ENCODE measurements around the gene ROR1.
A peak's percentile ranks its signal among the peaks of the same experiment; 100 is the strongest.

ROR1 gene

DNA sequence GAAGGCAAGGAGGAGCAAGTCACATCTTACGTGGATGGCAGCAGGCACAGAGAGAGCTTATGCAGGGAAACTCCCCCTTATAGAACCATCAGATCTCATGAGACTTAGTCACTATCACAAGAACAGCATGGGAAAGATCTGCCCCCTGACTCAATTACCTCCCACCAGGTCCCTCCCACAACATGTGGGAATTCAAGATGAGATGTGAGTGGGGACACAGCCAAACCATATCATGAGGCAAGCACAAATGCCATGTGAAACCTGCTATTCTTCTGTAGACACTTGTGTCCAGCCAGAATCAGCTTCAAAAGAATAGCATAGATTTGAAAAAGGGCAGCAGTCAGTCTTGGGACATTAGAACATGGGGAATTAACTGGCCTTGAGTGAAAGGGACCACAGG, 397.4 kb downstream of the ROR1 start:
- Histone ChIP-seq H3K4me3 (ENCODE audit: low read depth, low read length) (no peak overlapping the region), H3K27ac (ENCODE audit: extremely low read depth, low read depth, low read length) (peak overlapping the region; percentile 82), H3K36me3 (ENCODE audit: control insufficient read depth in 2 of 2, insufficient read depth in 1 of 2, low read length in 2 of 2) (no peaks in the 10 kb centered on the region), H3K9me3 (ENCODE audit: control insufficient read depth, insufficient read depth, low read depth, low read length) (no peaks in the 10 kb centered on the region), H3K4me1 (ENCODE audit: control insufficient read depth, insufficient read depth, low read length) (peaks cover 12% of the 10 kb centered on the region)
- ChIA-PET POLR2A (no interaction called here), CTCF (interaction anchor here (0.5 to 1.0 kb wide), 5 partner anchors 8 to 479 kb away, joined by 3 to 4 read pairs (median 3); no protein-coding TSS in a partner anchor)
- no peak for TF ChIP-seq ZNF664 (tag by site-specific recombination; IDR thresholded peaks at IDR 0.05)
- 0 out of 2 replicates have a peak, but pooled peaks have one; percentile 17 for TF ChIP-seq SP3 (tag by site-specific recombination; IDR thresholded peaks at IDR 0.05)
- TF ChIP-seq, protein P1, sequence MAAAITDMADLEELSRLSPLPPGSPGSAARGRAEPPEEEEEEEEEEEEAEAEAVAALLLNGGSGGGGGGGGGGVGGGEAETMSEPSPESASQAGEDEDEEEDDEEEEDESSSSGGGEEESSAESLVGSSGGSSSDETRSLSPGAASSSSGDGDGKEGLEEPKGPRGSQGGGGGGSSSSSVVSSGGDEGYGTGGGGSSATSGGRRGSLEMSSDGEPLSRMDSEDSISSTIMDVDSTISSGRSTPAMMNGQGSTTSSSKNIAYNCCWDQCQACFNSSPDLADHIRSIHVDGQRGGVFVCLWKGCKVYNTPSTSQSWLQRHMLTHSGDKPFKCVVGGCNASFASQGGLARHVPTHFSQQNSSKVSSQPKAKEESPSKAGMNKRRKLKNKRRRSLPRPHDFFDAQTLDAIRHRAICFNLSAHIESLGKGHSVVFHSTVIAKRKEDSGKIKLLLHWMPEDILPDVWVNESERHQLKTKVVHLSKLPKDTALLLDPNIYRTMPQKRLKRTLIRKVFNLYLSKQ (tag by site-specific recombination; IDR thresholded peaks at IDR 0.05; ENCODE audit: borderline replicate concordance) = no peak
- peak; percentile 83 for TF ChIP-seq EGR2 (tag by site-specific recombination; IDR thresholded peaks at IDR 0.05; ENCODE audit: low read depth)
- TF ChIP-seq SETDB1 (IDR thresholded peaks at IDR 0.05; ENCODE audit: insufficient read length, low read length) = peak; percentile 63
- TF ChIP-seq ZFHX2 (tag by site-specific recombination; conservative IDR thresholded peaks at IDR 0.05) = peak; percentile 95
- no peak for TF ChIP-seq ZNF214 (tag by site-specific recombination; IDR thresholded peaks at IDR 0.05; ENCODE audit: borderline replicate concordance)
- no peak for TF ChIP-seq ZSCAN16 (tag by site-specific recombination; IDR thresholded peaks at IDR 0.05)
- TF ChIP-seq, protein P2, sequence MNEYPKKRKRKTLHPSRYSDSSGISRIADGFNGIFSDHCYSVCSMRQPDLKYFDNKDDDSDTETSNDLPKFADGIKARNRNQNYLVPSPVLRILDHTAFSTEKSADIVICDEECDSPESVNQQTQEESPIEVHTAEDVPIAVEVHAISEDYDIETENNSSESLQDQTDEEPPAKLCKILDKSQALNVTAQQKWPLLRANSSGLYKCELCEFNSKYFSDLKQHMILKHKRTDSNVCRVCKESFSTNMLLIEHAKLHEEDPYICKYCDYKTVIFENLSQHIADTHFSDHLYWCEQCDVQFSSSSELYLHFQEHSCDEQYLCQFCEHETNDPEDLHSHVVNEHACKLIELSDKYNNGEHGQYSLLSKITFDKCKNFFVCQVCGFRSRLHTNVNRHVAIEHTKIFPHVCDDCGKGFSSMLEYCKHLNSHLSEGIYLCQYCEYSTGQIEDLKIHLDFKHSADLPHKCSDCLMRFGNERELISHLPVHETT (tag by site-specific recombination; IDR thresholded peaks at IDR 0.05) = no peak

DNA sequence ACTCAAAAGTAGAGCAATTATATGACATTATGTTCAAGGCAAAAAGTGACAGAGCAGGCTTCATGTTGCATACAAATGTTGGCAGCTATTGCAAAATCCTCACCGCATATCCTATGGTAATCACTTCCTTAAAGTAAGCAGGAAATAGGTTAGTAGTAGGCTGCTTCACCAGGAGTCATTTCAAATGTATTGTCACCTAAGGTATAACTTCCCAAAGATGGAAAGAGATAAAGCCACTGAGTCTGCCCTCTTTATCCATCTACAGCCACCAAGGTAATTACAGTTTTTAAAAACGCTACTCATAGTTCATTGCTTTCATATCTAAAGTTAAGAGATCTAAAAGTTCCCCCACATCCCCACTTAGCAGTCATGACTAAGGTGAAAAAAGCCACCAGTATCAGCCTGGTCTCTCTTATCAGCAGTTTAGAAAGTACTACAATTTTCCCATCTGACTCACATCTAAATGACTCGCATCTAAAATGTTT, 398.0 kb downstream of the ROR1 start:
- no peak overlapping the region for H3K4me3 ChIP-seq (ENCODE audit: low read depth, low read length)
- no peaks in the 10 kb centered on the region for H3K9me3 ChIP-seq (ENCODE audit: control insufficient read depth, insufficient read depth, low read depth, low read length)
- no peaks in the 10 kb centered on the region for H3K36me3 ChIP-seq (ENCODE audit: control insufficient read depth in 2 of 2, insufficient read depth in 1 of 2, low read length in 2 of 2)
- ChIA-PET CTCF (interaction anchor here (0.5 to 1.0 kb wide), 5 partner anchors 9 to 480 kb away, joined by 3 to 4 read pairs (median 3); no protein-coding TSS in a partner anchor), POLR2A (no interaction called here)
- H3K4me1 ChIP-seq (ENCODE audit: control insufficient read depth, insufficient read depth, low read length) = peaks cover 12% of the 10 kb centered on the region
- peak overlapping the region; percentile 82 for H3K27ac ChIP-seq (ENCODE audit: extremely low read depth, low read depth, low read length)
- TF ChIP-seq ZEB2 (tag by site-specific recombination; IDR thresholded peaks at IDR 0.05) = 0 out of 2 replicates have a peak, but pooled peaks have one; percentile 17
- TF ChIP-seq ZNF350 (tag by site-specific recombination; IDR thresholded peaks at IDR 0.05) = no peak
- no peak for TF ChIP-seq ZNF121 (tag by site-specific recombination; IDR thresholded peaks at IDR 0.05)
- TF ChIP-seq FEZF1 (tag by site-specific recombination; IDR thresholded peaks at IDR 0.05) = peak; percentile 76
- TF ChIP-seq, protein P3, sequence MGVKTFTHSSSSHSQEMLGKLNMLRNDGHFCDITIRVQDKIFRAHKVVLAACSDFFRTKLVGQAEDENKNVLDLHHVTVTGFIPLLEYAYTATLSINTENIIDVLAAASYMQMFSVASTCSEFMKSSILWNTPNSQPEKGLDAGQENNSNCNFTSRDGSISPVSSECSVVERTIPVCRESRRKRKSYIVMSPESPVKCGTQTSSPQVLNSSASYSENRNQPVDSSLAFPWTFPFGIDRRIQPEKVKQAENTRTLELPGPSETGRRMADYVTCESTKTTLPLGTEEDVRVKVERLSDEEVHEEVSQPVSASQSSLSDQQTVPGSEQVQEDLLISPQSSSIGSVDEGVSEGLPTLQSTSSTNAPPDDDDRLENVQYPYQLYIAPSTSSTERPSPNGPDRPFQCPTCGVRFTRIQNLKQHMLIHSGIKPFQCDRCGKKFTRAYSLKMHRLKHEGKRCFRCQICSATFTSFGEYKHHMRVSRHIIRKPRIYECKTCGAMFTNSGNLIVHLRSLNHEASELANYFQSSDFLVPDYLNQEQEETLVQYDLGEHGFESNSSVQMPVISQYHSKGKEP (tag by site-specific recombination; IDR thresholded peaks at IDR 0.05) = peak; percentile 59; the same call in 1 of the 2 replicates
- TF ChIP-seq OSR2 (tag by site-specific recombination; IDR thresholded peaks at IDR 0.05) = peak; percentile 95
- TF ChIP-seq, protein P4, sequence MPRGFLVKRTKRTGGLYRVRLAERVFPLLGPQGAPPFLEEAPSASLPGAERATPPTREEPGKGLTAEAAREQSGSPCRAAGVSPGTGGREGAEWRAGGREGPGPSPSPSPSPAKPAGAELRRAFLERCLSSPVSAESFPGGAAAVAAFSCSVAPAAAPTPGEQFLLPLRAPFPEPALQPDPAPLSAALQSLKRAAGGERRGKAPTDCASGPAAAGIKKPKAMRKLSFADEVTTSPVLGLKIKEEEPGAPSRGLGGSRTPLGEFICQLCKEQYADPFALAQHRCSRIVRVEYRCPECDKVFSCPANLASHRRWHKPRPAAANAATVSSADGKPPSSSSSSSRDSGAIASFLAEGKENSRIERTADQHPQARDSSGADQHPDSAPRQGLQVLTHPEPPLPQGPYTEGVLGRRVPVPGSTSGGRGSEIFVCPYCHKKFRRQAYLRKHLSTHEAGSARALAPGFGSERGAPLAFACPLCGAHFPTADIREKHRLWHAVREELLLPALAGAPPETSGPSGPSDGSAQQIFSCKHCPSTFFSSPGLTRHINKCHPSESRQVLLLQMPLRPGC (tag by site-specific recombination; IDR thresholded peaks at IDR 0.05) = 0 out of 2 replicates have a peak, but pooled peaks have one; percentile 10
- TF ChIP-seq ZBTB21 (tag by site-specific recombination; IDR thresholded peaks at IDR 0.05) = no peak
- no peak for TF ChIP-seq ZNF138 (tag by site-specific recombination; IDR thresholded peaks at IDR 0.05; ENCODE audit: borderline replicate concordance)
- TF ChIP-seq, protein P5, sequence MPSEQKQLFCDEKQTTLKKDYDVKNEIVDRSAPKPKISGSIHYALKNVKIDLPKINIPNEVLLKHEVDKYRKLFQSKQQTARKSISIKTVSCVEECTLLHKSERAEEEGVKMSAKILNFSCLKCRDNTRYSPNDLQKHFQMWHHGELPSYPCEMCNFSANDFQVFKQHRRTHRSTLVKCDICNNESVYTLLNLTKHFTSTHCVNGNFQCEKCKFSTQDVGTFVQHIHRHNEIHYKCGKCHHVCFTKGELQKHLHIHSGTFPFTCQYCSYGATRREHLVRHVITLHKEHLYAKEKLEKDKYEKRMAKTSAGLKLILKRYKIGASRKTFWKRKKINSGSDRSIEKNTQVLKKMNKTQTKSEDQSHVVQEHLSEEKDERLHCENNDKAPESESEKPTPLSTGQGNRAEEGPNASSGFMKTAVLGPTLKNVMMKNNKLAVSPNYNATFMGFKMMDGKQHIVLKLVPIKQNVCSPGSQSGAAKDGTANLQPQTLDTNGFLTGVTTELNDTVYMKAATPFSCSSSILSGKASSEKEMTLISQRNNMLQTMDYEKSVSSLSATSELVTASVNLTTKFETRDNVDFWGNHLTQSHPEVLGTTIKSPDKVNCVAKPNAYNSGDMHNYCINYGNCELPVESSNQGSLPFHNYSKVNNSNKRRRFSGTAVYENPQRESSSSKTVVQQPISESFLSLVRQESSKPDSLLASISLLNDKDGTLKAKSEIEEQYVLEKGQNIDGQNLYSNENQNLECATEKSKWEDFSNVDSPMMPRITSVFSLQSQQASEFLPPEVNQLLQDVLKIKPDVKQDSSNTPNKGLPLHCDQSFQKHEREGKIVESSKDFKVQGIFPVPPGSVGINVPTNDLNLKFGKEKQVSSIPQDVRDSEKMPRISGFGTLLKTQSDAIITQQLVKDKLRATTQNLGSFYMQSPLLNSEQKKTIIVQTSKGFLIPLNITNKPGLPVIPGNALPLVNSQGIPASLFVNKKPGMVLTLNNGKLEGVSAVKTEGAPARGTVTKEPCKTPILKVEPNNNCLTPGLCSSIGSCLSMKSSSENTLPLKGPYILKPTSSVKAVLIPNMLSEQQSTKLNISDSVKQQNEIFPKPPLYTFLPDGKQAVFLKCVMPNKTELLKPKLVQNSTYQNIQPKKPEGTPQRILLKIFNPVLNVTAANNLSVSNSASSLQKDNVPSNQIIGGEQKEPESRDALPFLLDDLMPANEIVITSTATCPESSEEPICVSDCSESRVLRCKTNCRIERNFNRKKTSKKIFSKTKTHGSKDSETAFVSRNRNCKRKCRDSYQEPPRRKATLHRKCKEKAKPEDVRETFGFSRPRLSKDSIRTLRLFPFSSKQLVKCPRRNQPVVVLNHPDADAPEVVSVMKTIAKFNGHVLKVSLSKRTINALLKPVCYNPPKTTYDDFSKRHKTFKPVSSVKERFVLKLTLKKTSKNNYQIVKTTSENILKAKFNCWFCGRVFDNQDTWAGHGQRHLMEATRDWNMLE (tag by site-specific recombination; conservative IDR thresholded peaks at IDR 0.05; ENCODE audit: low read depth) = 0 out of 2 replicates have a peak, but pooled peaks have one; percentile 19
- TF ChIP-seq, protein P6, sequence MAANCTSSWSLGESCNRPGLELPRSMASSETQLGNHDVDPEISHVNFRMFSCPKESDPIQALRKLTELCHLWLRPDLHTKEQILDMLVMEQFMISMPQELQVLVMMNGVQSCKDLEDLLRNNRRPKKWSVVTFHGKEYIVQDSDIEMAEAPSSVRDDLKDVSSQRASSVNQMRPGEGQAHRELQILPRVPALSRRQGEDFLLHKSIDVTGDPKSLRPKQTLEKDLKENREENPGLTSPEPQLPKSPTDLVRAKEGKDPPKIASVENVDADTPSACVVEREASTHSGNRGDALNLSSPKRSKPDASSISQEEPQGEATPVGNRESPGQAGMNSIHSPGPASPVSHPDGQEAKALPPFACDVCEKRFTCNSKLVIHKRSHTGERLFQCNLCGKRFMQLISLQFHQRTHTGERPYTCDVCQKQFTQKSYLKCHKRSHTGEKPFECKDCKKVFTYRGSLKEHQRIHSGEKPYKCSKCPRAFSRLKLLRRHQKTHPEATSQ (tag by site-specific recombination; IDR thresholded peaks at IDR 0.05) = no peak
- TF ChIP-seq ZNF660 (tag by site-specific recombination; IDR thresholded peaks at IDR 0.05) = no peak
- TF ChIP-seq ZNF23 (tag by site-specific recombination; IDR thresholded peaks at IDR 0.05; ENCODE audit: borderline replicate concordance) = no peak

Measured in HEK293 (cell line).